Fibroblast of villous mesenchyme (primary cell): ENCODE results near the gene COMP. TPM values are rescaled to one million over a fixed set of nuclear protein-coding genes. Genes with fewer than 3 reads are reported as not detected.
"Not testable (repeated sequence)": the region's sequence is repeated elsewhere in the genome, so short reads cannot be mapped to it uniquely, and the experiment has no call there.

ENCODE experiments used
- DNase-seq: peaks from one replicate; pipeline ENCODE4 v3.0.0-alpha.2; 2010; ENCODE audit warnings: low read depth
- H3K4me3 ChIP-seq: 2 replicates; pipeline ENCODE4 v1.5.1; 2011; ENCODE audit warnings: low read depth, mild to moderate bottlenecking, low read length
- CTCF ChIP-seq: IDR thresholded peaks from 2 replicates; pipeline ENCODE4 v1.5.1; 2012; ENCODE audit warnings: low read depth, mild to moderate bottlenecking, low read length; ENCODE audit not compliant: insufficient read depth
- total RNA-seq: library from RNA; depleted of rRNA; stranded (reverse); fragments of >200 nt; gene quantifications from 2 replicates; pipeline ENCODE4 v1.2.3, GENCODE V29; 2012

Gene COMP
- total RNA-seq, 1 donor = under 0.01 TPM

GRCh38 chr19:18832306-18833140 lies 41.4 kb upstream of the COMP start:
- TF ChIP-seq CTCF = no peak
- H3K4me3 ChIP-seq = peak overlapping the region; percentile 65
- no peak for DNase-seq

GRCh38 chr19:18831524-18832305 lies 40.6 kb upstream of the COMP start, which contains the start of gene UPF1:
Gene UPF1 (plus strand): TSS chr19:18831959. CDS start chr19:18832210, 251 bp downstream.
- H3K4me3 ChIP-seq = peak within 1 kb of the TSS; percentile 65
- TF ChIP-seq CTCF = no peak
- peak; percentile 92 for DNase-seq

GRCh38 chr19:18830488-18830887 lies 39.4 kb upstream of the COMP start:
- TF ChIP-seq CTCF = no peak
- H3K4me3 ChIP-seq = no peak overlapping the region
- DNase-seq = no peak

- no peak for TF ChIP-seq CTCF
- no peak for DNase-seq
- H3K4me3 ChIP-seq = no peak overlapping the region
These were observed 37.7 kb upstream of the COMP start for GRCh38 chr19:18828786-18829185.

GRCh38 chr19:18817574-18817973 lies 26.5 kb upstream of the COMP start:
- H3K4me3 ChIP-seq = no peak overlapping the region
- no peak for TF ChIP-seq CTCF
- DNase-seq = peak; percentile 10

- DNase-seq = peak; percentile 64
- H3K4me3 ChIP-seq = not testable (repeated sequence)
These were observed 25.5 kb upstream of the COMP start for GRCh38 chr19:18816645-18817044.

- peak; percentile 8 for DNase-seq
- no peak for TF ChIP-seq CTCF
- no peak overlapping the region for H3K4me3 ChIP-seq
These were observed 24.6 kb upstream of the COMP start for GRCh38 chr19:18815673-18816072.
